ENCODE data around the gene FTSJ3. TPM values are rescaled to one million over a fixed set of nuclear protein-coding genes. Genes with fewer than 3 reads are reported as not detected.
A peak's percentile ranks its signal among the peaks of the same experiment; 100 is the strongest.
"Not testable (repeated sequence)": the region's sequence is repeated elsewhere in the genome, so short reads cannot be mapped to it uniquely, and the experiment has no call there.

Gene FTSJ3
- total RNA-seq, 1 donor from 2014 or later = 18.2 TPM

DNA sequence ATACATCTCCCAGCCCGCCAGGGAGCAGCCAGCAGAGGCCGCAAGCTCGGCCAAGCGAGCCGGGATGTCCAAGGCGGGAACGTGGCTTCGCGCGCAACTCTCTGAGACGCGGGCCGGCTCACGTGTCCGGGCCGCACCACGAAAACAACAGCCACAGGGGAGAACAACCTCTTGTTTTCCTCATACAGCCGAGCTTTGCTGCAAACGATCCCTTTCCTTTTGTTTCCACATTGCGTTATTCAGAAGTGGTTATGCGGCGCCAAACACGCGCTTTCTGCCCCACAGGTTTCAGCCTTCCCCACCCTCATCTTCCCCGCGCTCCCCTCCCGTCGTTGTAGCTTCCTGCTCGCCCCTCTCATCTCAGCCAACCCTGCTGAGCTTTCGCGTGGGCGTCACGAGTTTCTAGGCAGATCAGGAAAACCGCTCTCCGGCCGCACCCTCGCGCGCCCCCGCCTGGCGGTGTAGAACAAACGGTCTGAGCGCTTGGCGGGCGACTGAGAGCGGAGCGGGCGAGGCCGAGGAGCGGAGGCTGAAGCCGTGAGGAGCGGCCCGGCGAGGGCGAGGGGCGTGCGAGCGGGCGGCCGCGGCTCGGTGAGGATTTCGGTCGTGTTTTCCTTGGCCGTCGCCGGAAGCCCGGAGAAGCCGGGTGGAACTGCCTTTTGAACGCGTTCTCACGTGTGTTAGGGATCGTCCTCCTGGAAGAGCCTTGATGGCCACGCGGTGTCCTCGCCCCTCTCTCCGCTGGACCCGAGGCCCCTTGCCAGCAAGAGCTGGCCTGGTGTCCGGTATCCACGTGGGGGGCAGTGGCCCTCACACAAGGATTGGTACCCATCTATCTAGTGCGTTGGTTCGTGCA lies 21.6 kb upstream of the FTSJ3 start:
- H3K4me3 ChIP-seq = peak overlapping the region; percentile 23 to 56
- H3K27me3 ChIP-seq = no peaks in the 10 kb centered on the region
- no peaks in the 10 kb centered on the region for H3K36me3 ChIP-seq
- H3K9me3 ChIP-seq = no peaks in the 10 kb centered on the region
- DNase-seq (ENCODE audit: low spot score in 2 of 2) = peak; percentile 69 to 95
- H3K27ac ChIP-seq = peak overlapping the region; percentile 36 to 41
- TF ChIP-seq, protein P1, sequence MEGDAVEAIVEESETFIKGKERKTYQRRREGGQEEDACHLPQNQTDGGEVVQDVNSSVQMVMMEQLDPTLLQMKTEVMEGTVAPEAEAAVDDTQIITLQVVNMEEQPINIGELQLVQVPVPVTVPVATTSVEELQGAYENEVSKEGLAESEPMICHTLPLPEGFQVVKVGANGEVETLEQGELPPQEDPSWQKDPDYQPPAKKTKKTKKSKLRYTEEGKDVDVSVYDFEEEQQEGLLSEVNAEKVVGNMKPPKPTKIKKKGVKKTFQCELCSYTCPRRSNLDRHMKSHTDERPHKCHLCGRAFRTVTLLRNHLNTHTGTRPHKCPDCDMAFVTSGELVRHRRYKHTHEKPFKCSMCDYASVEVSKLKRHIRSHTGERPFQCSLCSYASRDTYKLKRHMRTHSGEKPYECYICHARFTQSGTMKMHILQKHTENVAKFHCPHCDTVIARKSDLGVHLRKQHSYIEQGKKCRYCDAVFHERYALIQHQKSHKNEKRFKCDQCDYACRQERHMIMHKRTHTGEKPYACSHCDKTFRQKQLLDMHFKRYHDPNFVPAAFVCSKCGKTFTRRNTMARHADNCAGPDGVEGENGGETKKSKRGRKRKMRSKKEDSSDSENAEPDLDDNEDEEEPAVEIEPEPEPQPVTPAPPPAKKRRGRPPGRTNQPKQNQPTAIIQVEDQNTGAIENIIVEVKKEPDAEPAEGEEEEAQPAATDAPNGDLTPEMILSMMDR (IDR thresholded peaks at IDR 0.05) = peak; percentile 73 to 84 (median 84)
- intact Hi-C loops (cut with DNase I) = no loop called here
- peaks cover 3 to 5% of the 10 kb centered on the region in 2 donors for H3K4me1 ChIP-seq

DNA sequence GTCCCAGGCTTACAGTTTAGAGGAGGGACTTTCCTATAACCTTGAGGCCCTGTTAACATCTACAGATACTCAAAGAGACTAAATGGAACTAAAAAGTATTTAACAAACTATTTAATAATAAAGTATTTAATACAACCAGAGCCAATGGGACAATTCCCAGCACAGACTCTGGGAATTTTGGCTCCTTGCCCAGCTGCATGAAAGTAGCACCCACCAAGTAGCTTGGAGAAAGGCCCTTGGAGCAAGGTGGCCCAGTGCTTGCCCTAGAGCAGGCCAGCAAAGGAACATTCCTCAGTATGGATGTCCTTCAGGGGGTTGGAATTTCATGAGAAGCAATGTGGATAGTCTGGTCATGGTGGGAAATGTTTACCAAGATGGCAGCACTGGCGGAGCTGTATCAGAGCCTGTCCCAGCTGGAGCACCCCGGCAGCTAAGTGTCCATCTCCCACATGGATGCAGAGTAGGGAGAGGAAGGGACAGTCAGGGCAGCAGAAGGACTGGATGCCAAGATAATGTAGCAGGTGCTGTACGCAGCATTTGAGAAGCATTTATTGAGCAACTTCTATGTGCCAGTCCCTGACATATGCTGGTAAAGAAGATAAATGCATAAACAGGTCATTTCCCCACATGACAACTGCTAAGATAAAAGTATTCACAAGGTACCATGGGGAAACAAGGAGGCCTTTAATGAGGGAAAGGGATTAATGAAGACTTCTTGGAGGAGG lies 20.2 kb upstream of the FTSJ3 start:
- no peaks in the 10 kb centered on the region for H3K9me3 ChIP-seq
- H3K36me3 ChIP-seq = no peaks in the 10 kb centered on the region
- H3K4me1 ChIP-seq = peaks cover 7 to 10% of the 10 kb centered on the region in 2 donors
- no peak for DNase-seq (ENCODE audit: low spot score in 2 of 2)
- H3K4me3 ChIP-seq = no peak overlapping the region
- H3K27ac ChIP-seq = no peak overlapping the region
- TF ChIP-seq, protein P1 (IDR thresholded peaks at IDR 0.05) = no peak
- intact Hi-C loops (cut with DNase I) = no loop called here
- no peaks in the 10 kb centered on the region for H3K27me3 ChIP-seq

DNA sequence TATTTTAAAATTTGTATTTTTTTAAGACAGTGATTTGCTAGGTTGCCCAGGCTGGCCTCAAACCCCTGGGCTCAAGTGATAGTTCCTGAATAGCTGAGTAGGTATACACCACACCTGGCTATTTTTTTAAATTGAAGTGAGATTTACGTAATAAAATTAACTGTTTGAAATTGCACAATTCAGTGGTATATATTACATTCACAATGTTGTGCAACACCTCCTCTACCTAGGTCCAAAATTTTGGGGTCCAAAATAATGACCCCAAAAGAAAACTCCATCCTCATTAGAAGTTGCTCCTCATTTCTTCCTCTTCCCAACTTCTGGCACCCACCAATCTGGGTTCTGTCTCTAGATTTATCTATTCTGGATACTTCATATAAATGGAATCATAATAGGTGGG lies 18.0 kb upstream of the FTSJ3 start:
- Histone ChIP-seq H3K9me3 (no peaks in the 10 kb centered on the region), H3K27ac (no peak overlapping the region), H3K4me3 (no peak overlapping the region), H3K27me3 (no peaks in the 10 kb centered on the region), H3K36me3 (no peaks in the 10 kb centered on the region), H3K4me1 (peaks cover 15 to 22% of the 10 kb centered on the region in 2 donors)
- DNase-seq (ENCODE audit: low spot score in 2 of 2) = no peak
- intact Hi-C loops (cut with DNase I) = no loop called here
- TF ChIP-seq, protein P1 (IDR thresholded peaks at IDR 0.05) = no peak

DNA sequence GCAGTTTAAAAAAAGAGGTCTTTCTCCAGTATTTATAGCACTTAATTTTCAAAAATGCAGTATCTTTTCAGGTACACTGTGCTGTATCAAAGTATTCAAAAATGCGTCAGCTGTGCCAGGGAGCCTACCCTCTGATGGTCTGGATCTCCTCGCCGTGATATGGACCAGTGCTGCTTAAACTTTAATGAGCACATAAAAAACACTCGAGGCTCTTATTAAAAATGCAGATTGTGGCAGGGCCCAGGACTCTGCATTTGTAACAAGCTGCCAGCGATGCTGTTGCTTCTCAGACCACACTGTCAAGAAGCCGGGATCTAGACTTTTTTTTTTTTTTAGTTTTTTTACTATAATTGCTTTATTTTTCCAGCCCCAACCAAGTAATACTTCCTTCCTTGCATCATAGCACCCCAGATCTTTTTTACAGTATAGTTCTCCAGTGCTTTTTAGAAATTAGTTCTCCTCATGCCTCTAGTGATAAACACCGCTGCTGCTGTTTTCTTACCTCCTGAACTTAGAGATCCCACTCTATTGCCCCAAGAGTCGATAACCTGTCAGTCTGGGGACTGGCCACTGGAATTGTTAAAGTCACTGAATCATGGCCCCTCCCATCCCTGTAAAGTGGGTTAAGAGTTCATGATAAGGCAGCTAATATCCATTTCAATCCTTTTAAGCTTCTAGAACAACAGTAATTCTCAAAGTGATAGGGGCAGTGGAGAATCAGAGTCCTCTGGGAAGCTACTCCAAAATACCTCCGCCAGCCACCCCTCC lies 16.6 kb upstream of the FTSJ3 start:
- H3K4me1 ChIP-seq = peaks cover 22 to 35% of the 10 kb centered on the region in 2 donors
- peak overlapping the region; percentile 89 to 97 for H3K27ac ChIP-seq
- TF ChIP-seq, protein P1 (IDR thresholded peaks at IDR 0.05) = no peak
- H3K9me3 ChIP-seq = no peaks in the 10 kb centered on the region
- intact Hi-C loops (cut with DNase I) = loop anchor here (1.0 kb wide), 1 partner anchor 17 kb away; the partner anchor contains the start of genes FTSJ3 and PSMC5
- H3K36me3 ChIP-seq = no peaks in the 10 kb centered on the region
- peak overlapping the region in 1 of 2 donors; percentile 98 for H3K4me3 ChIP-seq
- H3K27me3 ChIP-seq = no peaks in the 10 kb centered on the region
- DNase-seq (ENCODE audit: low spot score in 2 of 2) = no peak

DNA sequence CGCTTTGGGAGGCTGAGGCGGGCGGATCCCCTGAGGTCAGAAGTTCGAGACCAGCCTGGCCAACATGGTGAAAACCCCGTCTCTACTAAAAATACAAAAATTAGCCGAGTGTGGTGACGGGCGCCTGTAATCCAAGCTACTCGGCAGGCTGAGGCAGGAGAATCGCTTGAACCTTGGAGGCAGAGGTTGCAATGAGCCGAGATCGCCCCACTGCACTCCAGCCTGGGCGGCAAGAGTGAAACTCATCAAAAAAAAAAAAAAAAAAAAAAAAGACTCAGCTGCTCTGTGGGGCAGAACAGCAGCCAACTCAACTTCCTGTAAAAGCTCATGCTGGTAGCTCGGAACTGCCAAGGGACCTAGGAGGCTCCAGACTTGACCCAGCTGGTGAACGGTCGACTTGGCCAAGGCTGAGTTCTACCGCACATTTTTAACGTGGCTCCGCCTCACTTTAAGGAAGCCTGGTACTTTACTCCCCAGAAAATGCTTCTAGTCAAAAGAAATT lies 16.0 kb upstream of the FTSJ3 start:
- Histone ChIP-seq H3K4me3 (peak overlapping the region; percentile 83 to 98), H3K27ac (peak overlapping the region; percentile 89 to 97), H3K4me1 (peaks cover 22 to 39% of the 10 kb centered on the region in 2 donors)
- intact Hi-C loops (cut with DNase I) = loop anchor here (1.0 kb wide), 1 partner anchor 16 kb away; the partner anchor contains the start of genes FTSJ3 and PSMC5
- DNase-seq (ENCODE audit: low spot score in 2 of 2) = peak in 1 of 2 donors; percentile 87
- H3K36me3 ChIP-seq, H3K9me3 ChIP-seq, H3K27me3 ChIP-seq: not testable (repeated sequence)
